GM12891 (cell line): Measurements from ENCODE around the gene SNAPC2.

Source experiments
- POLR2A ChIP-seq: IDR thresholded peaks from 2 replicates; pipeline ENCODE4 v1.6.1; 2011; ENCODE audit warnings: low read depth, low read length, control low read depth
- POLR2AphosphoS5 ChIP-seq: IDR thresholded peaks from 2 replicates; pipeline ENCODE4 v1.6.1; 2011; ENCODE audit warnings: low read depth, low read length, control low read depth
- POU2F2 ChIP-seq: IDR thresholded peaks from 2 replicates; pipeline ENCODE4 v1.6.1; 2011; ENCODE audit warnings: low read depth, mild to moderate bottlenecking, control low read depth, low read length, moderate library complexity
- SPI1 ChIP-seq: IDR thresholded peaks from 2 replicates; pipeline ENCODE4 v1.6.1; 2011; ENCODE audit warnings: low read depth, low read length, control low read depth
- TAF1 ChIP-seq: IDR thresholded peaks from 2 replicates; pipeline ENCODE4 v1.6.1; 2011; ENCODE audit warnings: low read depth, low read length, control low read depth

- TF ChIP-seq POLR2A (no peak), POLR2AphosphoS5 (no peak), TAF1 (no peak), POU2F2 (no peak), SPI1 (no peak)
Measured at GRCh38 chr19:7874076-7874896, 45.9 kb upstream of the SNAPC2 start, which contains the start of gene PRR36.
